ENCODE measurements around the gene SNTG2. TPM values are rescaled to one million over a fixed set of nuclear protein-coding genes. Genes with fewer than 3 reads are reported as not detected.
A peak's percentile ranks its signal among the peaks of the same experiment; 100 is the strongest.

Gene SNTG2
- total and polyA plus RNA-seq, 7 experiments from 2014 or later = 0.26 to 4.9 (median 3.1) TPM; not detected in 2

GRCh38 chr2:1134629-1135028, 184.0 kb downstream of the SNTG2 start:
- Mint-ChIP-seq H3K36me3 (peaks cover 0 to 2% (median 0%) of the 10 kb centered on the region in 5 donors), H3K27ac (no peak overlapping the region), H3K4me3 (peak overlapping the region in 2 of 10 donors; percentile 76 to 79), H3K27me3 (peaks cover 0 to 4% (median 0%) of the 10 kb centered on the region in 5 donors), H3K4me1 (peaks cover 9 to 47% (median 34%) of the 10 kb centered on the region in 7 donors), H3K9me3 (no peaks in the 10 kb centered on the region)
- ChIA-PET POLR2A (no interaction called here), CTCF (no interaction called here)
- intact Hi-C loops (cut with micrococcal nuclease) = loop anchor here in 1 of 2 donors (10.0 kb wide), 1 partner anchor 280 kb away; no protein-coding TSS in a partner anchor
- no peaks in the 10 kb centered on the region for H3K36me3 ChIP-seq (ENCODE audit: control insufficient read depth in 2 of 3, insufficient read depth in 3 of 3, low read length in 3 of 3)
- no peak for DNase-seq
- no peaks in the 10 kb centered on the region for H3K9me3 ChIP-seq (ENCODE audit: control insufficient read depth in 2 of 3, low read length in 3 of 3)
- no peak overlapping the region for H3K27ac ChIP-seq (ENCODE audit: low read depth, low read length)
- H3K27me3 ChIP-seq (ENCODE audit: control insufficient read depth in 2 of 2, insufficient read depth in 2 of 2, low read length in 2 of 2) = no peaks in the 10 kb centered on the region
- H3K4me1 ChIP-seq (ENCODE audit: control insufficient read depth in 2 of 2, insufficient read depth in 2 of 2, low read length in 2 of 2) = peaks cover 0 to 4% of the 10 kb centered on the region in 2 donors
- ATAC-seq = no peak
- no peak overlapping the region for H3K4me3 ChIP-seq (ENCODE audit: low read length)

- no peak overlapping the region for H3K27ac ChIP-seq (ENCODE audit: low read depth, low read length)
- no peak for DNase-seq
- no peaks in the 10 kb centered on the region for H3K36me3 ChIP-seq (ENCODE audit: control insufficient read depth in 2 of 3, insufficient read depth in 3 of 3, low read length in 3 of 3)
- H3K4me3 ChIP-seq (ENCODE audit: low read length) = no peak overlapping the region
- Mint-ChIP-seq H3K36me3 (peaks cover 0 to 2% (median 0%) of the 10 kb centered on the region in 5 donors), H3K4me3 (no peak overlapping the region), H3K27me3 (peaks cover 0 to 4% (median 0%) of the 10 kb centered on the region in 5 donors), H3K9me3 (no peaks in the 10 kb centered on the region), H3K27ac (peak overlapping the region in 2 of 9 donors; percentile 4 to 6), H3K4me1 (peaks cover 9 to 52% (median 39%) of the 10 kb centered on the region in 7 donors)
- no peaks in the 10 kb centered on the region for H3K27me3 ChIP-seq (ENCODE audit: control insufficient read depth in 2 of 2, insufficient read depth in 2 of 2, low read length in 2 of 2)
- intact Hi-C loops (cut with micrococcal nuclease) = loop anchor here in 1 of 2 donors (10.0 kb wide), 1 partner anchor 281 kb away; no protein-coding TSS in a partner anchor
- ChIA-PET CTCF (interaction anchor here (1.0 kb wide), 1 partner anchor 11 kb away, joined by 3 read pairs; no protein-coding TSS in a partner anchor), POLR2A (no interaction called here)
- peaks cover 0 to 4% of the 10 kb centered on the region in 2 donors for H3K4me1 ChIP-seq (ENCODE audit: control insufficient read depth in 2 of 2, insufficient read depth in 2 of 2, low read length in 2 of 2)
- no peak for ATAC-seq
- H3K9me3 ChIP-seq (ENCODE audit: control insufficient read depth in 2 of 3, low read length in 3 of 3) = no peaks in the 10 kb centered on the region
Measured at GRCh38 chr2:1136067-1136466, 185.4 kb downstream of the SNTG2 start.

DNA sequence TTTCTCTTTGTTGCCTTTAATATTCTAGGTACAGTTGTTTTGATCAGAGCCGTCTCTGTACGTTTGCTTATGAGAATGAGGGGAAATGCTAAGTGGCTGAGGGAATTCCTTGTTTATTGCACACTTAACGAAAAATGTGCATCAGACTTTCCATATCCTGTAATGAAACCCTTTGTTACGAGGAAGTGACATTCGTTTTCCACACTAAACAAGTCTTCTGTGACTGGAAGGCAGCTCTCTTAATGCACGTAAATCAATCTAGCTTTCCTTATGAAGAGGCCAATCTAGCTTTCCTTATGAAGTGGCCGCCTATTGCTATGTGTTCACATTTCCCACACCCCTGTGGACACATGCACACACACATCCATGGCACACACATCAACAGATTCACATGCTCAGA, 186.2 kb downstream of the SNTG2 start:
- no peaks in the 10 kb centered on the region for H3K36me3 ChIP-seq (ENCODE audit: control insufficient read depth in 2 of 3, insufficient read depth in 3 of 3, low read length in 3 of 3)
- ChIA-PET CTCF (interaction anchor here (0.6 kb wide), 1 partner anchor 13 kb away, joined by 3 read pairs; no protein-coding TSS in a partner anchor), POLR2A (no interaction called here)
- peaks cover 0 to 2% (median 0%) of the 10 kb centered on the region in 5 donors for H3K36me3 Mint-ChIP-seq
- peaks cover 9 to 50% (median 39%) of the 10 kb centered on the region in 7 donors for H3K4me1 Mint-ChIP-seq
- no peak overlapping the region for H3K4me3 Mint-ChIP-seq
- DNase-seq (no peak), ATAC-seq (no peak)
- no peaks in the 10 kb centered on the region for H3K9me3 Mint-ChIP-seq
- peaks cover 0 to 4% (median 0%) of the 10 kb centered on the region in 5 donors for H3K27me3 Mint-ChIP-seq
- no peaks in the 10 kb centered on the region for H3K9me3 ChIP-seq (ENCODE audit: control insufficient read depth in 2 of 3, low read length in 3 of 3)
- peak overlapping the region in 2 of 9 donors; percentile 8 to 18 for H3K27ac Mint-ChIP-seq
- peaks cover 0 to 4% of the 10 kb centered on the region in 2 donors for H3K4me1 ChIP-seq (ENCODE audit: control insufficient read depth in 2 of 2, insufficient read depth in 2 of 2, low read length in 2 of 2)
- H3K4me3 ChIP-seq (ENCODE audit: low read length) = no peak overlapping the region
- intact Hi-C loops (cut with micrococcal nuclease) = loop anchor here in 1 of 2 donors (10.0 kb wide), 1 partner anchor 282 kb away; no protein-coding TSS in a partner anchor
- H3K27ac ChIP-seq (ENCODE audit: low read depth, low read length) = no peak overlapping the region
- H3K27me3 ChIP-seq (ENCODE audit: control insufficient read depth in 2 of 2, insufficient read depth in 2 of 2, low read length in 2 of 2) = no peaks in the 10 kb centered on the region

- peak overlapping the region in 3 of 9 donors; percentile 8 to 57 (median 18) for H3K27ac Mint-ChIP-seq
- H3K4me1 Mint-ChIP-seq = peaks cover 9 to 46% (median 37%) of the 10 kb centered on the region in 7 donors
- CTCF ChIA-PET = no interaction called here
- no peak overlapping the region for H3K4me3 Mint-ChIP-seq
- H3K9me3 ChIP-seq (ENCODE audit: control insufficient read depth in 2 of 3, low read length in 3 of 3) = no peaks in the 10 kb centered on the region
- peaks cover 0 to 4% of the 10 kb centered on the region in 2 donors for H3K4me1 ChIP-seq (ENCODE audit: control insufficient read depth in 2 of 2, insufficient read depth in 2 of 2, low read length in 2 of 2)
- H3K27ac ChIP-seq (ENCODE audit: low read depth, low read length) = no peak overlapping the region
- ATAC-seq = no peak
- peaks cover 0 to 4% (median 0%) of the 10 kb centered on the region in 5 donors for H3K27me3 Mint-ChIP-seq
- H3K36me3 Mint-ChIP-seq = peaks cover 0 to 2% (median 0%) of the 10 kb centered on the region in 5 donors
- H3K4me3 ChIP-seq (ENCODE audit: low read length) = no peak overlapping the region
- POLR2A ChIA-PET = no interaction called here
- H3K36me3 ChIP-seq (ENCODE audit: control insufficient read depth in 2 of 3, insufficient read depth in 3 of 3, low read length in 3 of 3) = no peaks in the 10 kb centered on the region
- no peak for DNase-seq
- no peaks in the 10 kb centered on the region for H3K9me3 Mint-ChIP-seq
- intact Hi-C loops (cut with micrococcal nuclease) = loop anchor here in 1 of 2 donors (10.0 kb wide), 1 partner anchor 282 kb away; no protein-coding TSS in a partner anchor
- H3K27me3 ChIP-seq (ENCODE audit: control insufficient read depth in 2 of 2, insufficient read depth in 2 of 2, low read length in 2 of 2) = no peaks in the 10 kb centered on the region
Measured at GRCh38 chr2:1137264-1137663, 186.6 kb downstream of the SNTG2 start.

GRCh38 chr2:1137913-1138391, 187.3 kb downstream of the SNTG2 start:
- Mint-ChIP-seq H3K36me3 (peaks cover 0 to 2% (median 0%) of the 10 kb centered on the region in 5 donors), H3K4me1 (peaks cover 8 to 40% (median 30%) of the 10 kb centered on the region in 7 donors), H3K4me3 (no peak overlapping the region), H3K27me3 (peaks cover 0 to 4% (median 0%) of the 10 kb centered on the region in 5 donors), H3K9me3 (peaks cover 0 to 3% (median 0%) of the 10 kb centered on the region in 11 donors), H3K27ac (no peak overlapping the region)
- Histone ChIP-seq H3K27ac (ENCODE audit: low read depth, low read length) (no peak overlapping the region), H3K27me3 (ENCODE audit: control insufficient read depth in 2 of 2, insufficient read depth in 2 of 2, low read length in 2 of 2) (no peaks in the 10 kb centered on the region), H3K4me1 (ENCODE audit: control insufficient read depth in 2 of 2, insufficient read depth in 2 of 2, low read length in 2 of 2) (peaks cover 0 to 4% of the 10 kb centered on the region in 2 donors), H3K9me3 (ENCODE audit: control insufficient read depth in 2 of 3, low read length in 3 of 3) (no peaks in the 10 kb centered on the region), H3K36me3 (ENCODE audit: control insufficient read depth in 2 of 3, insufficient read depth in 3 of 3, low read length in 3 of 3) (no peaks in the 10 kb centered on the region), H3K4me3 (ENCODE audit: low read length) (no peak overlapping the region)
- ATAC-seq (no peak), DNase-seq (no peak)
- POLR2A ChIA-PET = no interaction called here
- intact Hi-C loops (cut with micrococcal nuclease) = loop anchor here in 1 of 2 donors (10.0 kb wide), 1 partner anchor 283 kb away; no protein-coding TSS in a partner anchor
- CTCF ChIA-PET = no interaction called here

DNA sequence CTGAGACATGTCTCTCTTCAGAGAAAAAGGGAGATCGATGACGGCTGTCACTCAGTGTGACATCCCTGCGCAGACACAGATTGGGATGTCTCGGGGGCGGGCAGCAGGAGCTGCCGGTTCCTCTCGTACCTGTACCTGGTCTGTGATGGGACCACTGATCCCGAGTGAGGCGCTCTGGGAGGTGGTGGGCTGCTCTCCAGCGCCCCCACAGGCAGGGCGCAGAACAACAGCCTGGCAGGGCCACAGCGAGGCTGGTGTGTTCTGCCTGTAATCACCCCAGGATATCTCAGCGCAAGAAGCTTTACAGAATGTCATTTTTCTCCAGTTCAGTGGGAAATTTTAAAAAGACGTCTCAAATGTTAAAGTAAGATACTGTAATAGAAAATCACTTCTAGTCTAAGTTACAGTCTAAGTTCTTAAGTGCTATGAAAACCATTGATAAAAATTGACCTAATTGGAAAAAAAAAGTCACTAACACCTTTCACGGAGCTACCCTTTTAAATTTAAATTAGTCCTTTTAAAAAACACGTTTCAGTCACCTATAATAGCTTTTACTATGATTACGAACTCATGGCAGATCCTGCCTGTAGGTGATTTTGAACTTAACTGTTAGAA, 189.8 kb downstream of the SNTG2 start:
- intact Hi-C loops (cut with micrococcal nuclease) = no loop called here
- ChIA-PET POLR2A (no interaction called here), CTCF (interaction anchor here (0.5 to 1.2 kb wide), 6 partner anchors 16 to 372 kb away, joined by 3 to 4 read pairs (median 4); no protein-coding TSS in a partner anchor)
- peaks cover 3 to 30% (median 21%) of the 10 kb centered on the region in 7 donors for H3K4me1 Mint-ChIP-seq
- no peak overlapping the region for H3K27ac ChIP-seq (ENCODE audit: low read depth, low read length)
- DNase-seq (peak in 8 of 9 donors; percentile 26 to 74 (median 46)), ATAC-seq (peak; percentile 84)
- H3K4me3 Mint-ChIP-seq = peak overlapping the region in 2 of 10 donors; percentile 43 to 53
- H3K4me1 ChIP-seq (ENCODE audit: control insufficient read depth in 2 of 2, insufficient read depth in 2 of 2, low read length in 2 of 2) = peaks cover 0 to 4% of the 10 kb centered on the region in 2 donors
- H3K9me3 ChIP-seq (ENCODE audit: control insufficient read depth in 2 of 3, low read length in 3 of 3) = no peaks in the 10 kb centered on the region
- H3K27me3 ChIP-seq (ENCODE audit: control insufficient read depth in 2 of 2, insufficient read depth in 2 of 2, low read length in 2 of 2) = no peaks in the 10 kb centered on the region
- no peak overlapping the region for H3K4me3 ChIP-seq (ENCODE audit: low read length)
- no peaks in the 10 kb centered on the region for H3K27me3 Mint-ChIP-seq
- H3K9me3 Mint-ChIP-seq = peaks cover 0 to 11% (median 8%) of the 10 kb centered on the region in 11 donors
- H3K36me3 ChIP-seq (ENCODE audit: control insufficient read depth in 2 of 3, insufficient read depth in 3 of 3, low read length in 3 of 3) = no peaks in the 10 kb centered on the region
- H3K36me3 Mint-ChIP-seq = peaks cover 0 to 10% (median 9%) of the 10 kb centered on the region in 5 donors
- H3K27ac Mint-ChIP-seq = no peak overlapping the region

Data from naive thymus-derived CD4-positive, alpha-beta T cell (primary cell).